Neural cell (in vitro differentiated cells): ENCODE results near the gene HLF. TPM values are rescaled to one million over a fixed set of nuclear protein-coding genes. Genes with fewer than 3 reads are reported as not detected.

Source experiments
- H2AFZ ChIP-seq: fragments of 200-600, 300-800 bp; sonication (generic), shearing (Covaris generic); 2 replicates; pipeline ENCODE4 v1.6.0; 2014; ENCODE audit warnings: low read depth, mild to moderate bottlenecking, antibody characterized with exemption, low read length, moderate library complexity
- H3F3A ChIP-seq: fragments of 200-600 bp; shearing (Covaris generic); 2 replicates; pipeline ENCODE4 v1.6.1; 2016; ENCODE audit warnings: mild to moderate bottlenecking, moderate library complexity, mixed read lengths, antibody characterized with exemption, low read length; ENCODE audit not compliant: insufficient read depth, poor library complexity, severe bottlenecking
- H3K27ac ChIP-seq: fragments of 200-600, 300-800 bp; sonication (generic), shearing (Covaris generic); 2 replicates; pipeline ENCODE4 v1.5.1; 2014; ENCODE audit warnings: mild to moderate bottlenecking, low read length, moderate library complexity
- H3K27me3 ChIP-seq: fragments of 300-800, 200-600 bp; sonication (generic), shearing (Covaris generic); 2 replicates; pipeline ENCODE4 v1.6.0; 2014; ENCODE audit warnings: mild to moderate bottlenecking, low read depth, low read length, moderate library complexity; ENCODE audit not compliant: insufficient read depth
- H3K36me3 ChIP-seq: fragments of 300-800, 200-600 bp; sonication (generic), shearing (Covaris generic); 2 replicates; pipeline ENCODE4 v1.5.1; 2014; ENCODE audit warnings: mild to moderate bottlenecking, antibody characterized with exemption, low read length, moderate library complexity; ENCODE audit not compliant: insufficient read depth
- H3K4me2 ChIP-seq: fragments of 300-800, 200-600 bp; sonication (generic), shearing (Covaris generic); 2 replicates; pipeline ENCODE4 v1.6.0; 2014; ENCODE audit warnings: mild to moderate bottlenecking, low read length
- H3K4me3 ChIP-seq: fragments of 300-800, 200-600 bp; sonication (generic), shearing (Covaris generic); 2 replicates; pipeline ENCODE4 v1.5.1; 2014; ENCODE audit warnings: mild to moderate bottlenecking, low read length, moderate library complexity
- H3K79me2 ChIP-seq: fragments of 200-600 bp; shearing (Covaris generic); replicated peaks from 2 replicates; pipeline ENCODE4 v1.6.0; 2014; ENCODE audit warnings: mild to moderate bottlenecking, low read length, moderate library complexity; ENCODE audit not compliant: insufficient read depth
- H3K9ac ChIP-seq: fragments of 300-800, 200-600 bp; sonication (generic), shearing (Covaris generic); 2 replicates; pipeline ENCODE4 v1.6.1; 2016; ENCODE audit warnings: mild to moderate bottlenecking, low read length, mixed read lengths
- H3K9me2 ChIP-seq: fragments of 200-600 bp; shearing (Covaris generic); 2 replicates; pipeline ENCODE4 v1.6.1; 2016; ENCODE audit warnings: mild to moderate bottlenecking, low read length, mixed read lengths; ENCODE audit not compliant: insufficient read depth
- H3K9me3 ChIP-seq: fragments of 200-600, 300-800 bp; sonication (generic), shearing (Covaris generic); 2 replicates; pipeline ENCODE4 v1.6.1; 2016; ENCODE audit warnings: mild to moderate bottlenecking, mixed run types, low read length, moderate library complexity, mixed read lengths
- H4K20me1 ChIP-seq: fragments of 200-600 bp; shearing (Covaris generic); 2 replicates; pipeline ENCODE4 v1.6.1; 2016; ENCODE audit warnings: mild to moderate bottlenecking, mixed run types; ENCODE audit not compliant: insufficient read depth
- CTCF ChIP-seq: fragments of 450-650 bp; IDR thresholded peaks from 2 replicates; pipeline ENCODE4 v1.5.1; 2014; ENCODE audit warnings: antibody characterized with exemption, mild to moderate bottlenecking, moderate library complexity; ENCODE audit not compliant: poor library complexity, severe bottlenecking
- EP300 ChIP-seq: fragments of 450-650 bp; conservative IDR thresholded peaks from 2 replicates; pipeline ENCODE4 v1.6.1; 2014; ENCODE audit warnings: antibody characterized with exemption, mild to moderate bottlenecking, moderate library complexity; ENCODE audit not compliant: poor library complexity, severe bottlenecking
- EZH2 ChIP-seq: fragments of 200-600, 300-800 bp; shearing (Covaris generic), sonication (generic); IDR thresholded peaks from 2 replicates; pipeline ENCODE4 v1.6.1; 2014; ENCODE audit warnings: antibody characterized with exemption, low read length, borderline replicate concordance, mild to moderate bottlenecking; ENCODE audit not compliant: insufficient read depth, poor library complexity, severe bottlenecking
- MXI1 ChIP-seq: fragments of 450-650 bp; conservative IDR thresholded peaks from 2 replicates; pipeline ENCODE4 v1.6.1; 2014; ENCODE audit warnings: antibody characterized with exemption, mild to moderate bottlenecking; ENCODE audit not compliant: poor library complexity, severe bottlenecking
- POLR2AphosphoS5 ChIP-seq: IDR thresholded peaks from 2 replicates; pipeline ENCODE4 v1.6.1; 2012
- RAD21 ChIP-seq: fragments of 450-650 bp; conservative IDR thresholded peaks from 2 replicates; pipeline ENCODE4 v1.6.1; 2014; ENCODE audit warnings: antibody characterized with exemption, mild to moderate bottlenecking, moderate library complexity
- SMC3 ChIP-seq: fragments of 450-650 bp; conservative IDR thresholded peaks from 2 replicates; pipeline ENCODE4 v1.6.1; 2014; ENCODE audit warnings: antibody characterized with exemption, mild to moderate bottlenecking, moderate library complexity; ENCODE audit not compliant: poor library complexity
- TAF1 ChIP-seq: IDR thresholded peaks from 2 replicates; pipeline ENCODE4 v1.6.1; 2012; ENCODE audit warnings: low read depth
- polyA plus RNA-seq: library from polyadenylated mRNA; depleted of rRNA; stranded (reverse); fragments of >200 nt; gene quantifications from 2 replicates; pipeline ENCODE4 v1.2.3, GENCODE V29; 2014
- TF ChIP-seq, protein P1 (sequence below): IDR thresholded peaks from 2 replicates; pipeline ENCODE4 v1.6.1; 2012; ENCODE audit warnings: borderline replicate concordance

Gene HLF
- polyA plus RNA-seq, 1 donor from 2014 or later = 0.71 TPM

DNA sequence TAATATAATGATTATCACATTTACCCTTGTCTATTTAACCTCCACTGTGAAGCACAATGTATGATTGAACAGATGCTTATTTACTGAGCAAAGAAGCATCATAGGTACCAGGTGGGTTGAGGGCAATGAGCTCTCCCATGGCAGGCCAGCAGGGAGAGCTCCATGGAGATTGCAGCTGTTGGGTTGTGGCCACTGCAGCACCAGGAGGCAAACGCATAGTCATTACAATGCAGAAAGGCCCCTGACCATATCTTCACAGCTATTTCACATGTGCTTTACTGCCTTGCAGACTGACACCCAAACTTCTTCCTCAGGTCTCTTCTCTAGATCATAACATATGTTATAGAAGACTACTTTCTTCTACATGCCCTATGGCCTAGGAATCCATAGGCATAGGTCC is 81.9 kb downstream of the HLF start:
- no peak overlapping the region for H3K27ac ChIP-seq
- no peak overlapping the region for H3K9ac ChIP-seq
- no peak for TF ChIP-seq EP300
- TF ChIP-seq, protein P1, sequence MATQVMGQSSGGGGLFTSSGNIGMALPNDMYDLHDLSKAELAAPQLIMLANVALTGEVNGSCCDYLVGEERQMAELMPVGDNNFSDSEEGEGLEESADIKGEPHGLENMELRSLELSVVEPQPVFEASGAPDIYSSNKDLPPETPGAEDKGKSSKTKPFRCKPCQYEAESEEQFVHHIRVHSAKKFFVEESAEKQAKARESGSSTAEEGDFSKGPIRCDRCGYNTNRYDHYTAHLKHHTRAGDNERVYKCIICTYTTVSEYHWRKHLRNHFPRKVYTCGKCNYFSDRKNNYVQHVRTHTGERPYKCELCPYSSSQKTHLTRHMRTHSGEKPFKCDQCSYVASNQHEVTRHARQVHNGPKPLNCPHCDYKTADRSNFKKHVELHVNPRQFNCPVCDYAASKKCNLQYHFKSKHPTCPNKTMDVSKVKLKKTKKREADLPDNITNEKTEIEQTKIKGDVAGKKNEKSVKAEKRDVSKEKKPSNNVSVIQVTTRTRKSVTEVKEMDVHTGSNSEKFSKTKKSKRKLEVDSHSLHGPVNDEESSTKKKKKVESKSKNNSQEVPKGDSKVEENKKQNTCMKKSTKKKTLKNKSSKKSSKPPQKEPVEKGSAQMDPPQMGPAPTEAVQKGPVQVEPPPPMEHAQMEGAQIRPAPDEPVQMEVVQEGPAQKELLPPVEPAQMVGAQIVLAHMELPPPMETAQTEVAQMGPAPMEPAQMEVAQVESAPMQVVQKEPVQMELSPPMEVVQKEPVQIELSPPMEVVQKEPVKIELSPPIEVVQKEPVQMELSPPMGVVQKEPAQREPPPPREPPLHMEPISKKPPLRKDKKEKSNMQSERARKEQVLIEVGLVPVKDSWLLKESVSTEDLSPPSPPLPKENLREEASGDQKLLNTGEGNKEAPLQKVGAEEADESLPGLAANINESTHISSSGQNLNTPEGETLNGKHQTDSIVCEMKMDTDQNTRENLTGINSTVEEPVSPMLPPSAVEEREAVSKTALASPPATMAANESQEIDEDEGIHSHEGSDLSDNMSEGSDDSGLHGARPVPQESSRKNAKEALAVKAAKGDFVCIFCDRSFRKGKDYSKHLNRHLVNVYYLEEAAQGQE = no peak
- TF ChIP-seq POLR2AphosphoS5 = no peak
- TF ChIP-seq EZH2 = no peak
- TF ChIP-seq TAF1 = no peak
- TF ChIP-seq MXI1 = no peak
- TF ChIP-seq RAD21 = no peak
- TF ChIP-seq CTCF = no peak
- no peak for TF ChIP-seq SMC3

GRCh38 chr17:55347341-55347740 is 82.6 kb downstream of the HLF start:
- H3K27ac ChIP-seq = no peak overlapping the region

More for the DNA sequence above, 81.9 kb downstream of the HLF start:
- H3K36me3 ChIP-seq = no peaks in the 10 kb centered on the region
- H2AFZ ChIP-seq = no peak overlapping the region
- no peak overlapping the region for H3K4me2 ChIP-seq
- no peaks in the 10 kb centered on the region for H3F3A ChIP-seq
- no peaks in the 10 kb centered on the region for H3K27me3 ChIP-seq
- peaks cover 3% of the 10 kb centered on the region for H3K9me3 ChIP-seq
- H3K79me2 ChIP-seq = no peaks in the 10 kb centered on the region
- no peaks in the 10 kb centered on the region for H3K9me2 ChIP-seq
- H3K4me3 ChIP-seq = no peak overlapping the region
- H4K20me1 ChIP-seq = no peaks in the 10 kb centered on the region

More at GRCh38 chr17:55347341-55347740, 82.6 kb downstream of the HLF start:
- Histone ChIP-seq H2AFZ (no peak overlapping the region), H3K36me3 (no peaks in the 10 kb centered on the region), H3K9ac (no peak overlapping the region), H3F3A (no peaks in the 10 kb centered on the region), H3K9me2 (no peaks in the 10 kb centered on the region), H3K27me3 (no peaks in the 10 kb centered on the region), H3K79me2 (no peaks in the 10 kb centered on the region), H3K9me3 (peaks cover 3% of the 10 kb centered on the region), H4K20me1 (no peaks in the 10 kb centered on the region), H3K4me2 (no peak overlapping the region), H3K4me3 (no peak overlapping the region)
- TF ChIP-seq, protein P1 = no peak
- TF ChIP-seq EZH2 (no peak), EP300 (no peak), RAD21 (no peak), CTCF (no peak), MXI1 (no peak), TAF1 (no peak), SMC3 (no peak), POLR2AphosphoS5 (no peak)
